H1 (cell line): Measurements from ENCODE around the gene SCGB1D4. TPM values are rescaled to one million over a fixed set of nuclear protein-coding genes. Genes with fewer than 3 reads are reported as not detected.
A peak's percentile ranks its signal among the peaks of the same experiment; 100 is the strongest.

Experiments used
- CTCF ChIA-PET: fragments of 300-600 bp; sonication (Branson Sonifier 250); formaldehyde crosslinking; loops from one replicate; lab custom pipeline; 2021; ENCODE audit not compliant: partially characterized antibody; lab: Charles Lee
- POLR2A ChIA-PET: fragments of 300-600 bp; sonication (Branson Sonifier 250); formaldehyde crosslinking; loops from one replicate; lab custom pipeline; 2021; ENCODE audit warnings: inconsistent platforms; ENCODE audit not compliant: partially characterized antibody; lab: Charles Lee
- DNase-seq, 2 experiments: peaks; one replicate each; pipeline versions ENCODE4 v3.0.0 to v3.0.0-alpha.2; 2010 to 2022; ENCODE audit warnings: low spot score in 2 of 2, low read depth in 1 of 2, mixed read lengths in 1 of 2
- FAIRE-seq: peaks from 2 replicates; lab custom pipeline; 2011; peaks lifted over from hg19 to GRCh38; lab: Jason Lieb, UNC
- H2AFZ ChIP-seq: 2 replicates; pipeline ENCODE4 v1.8.1; 2012; ENCODE audit warnings: low read length, inconsistent platforms
- H2AK5ac ChIP-seq: 2 replicates; pipeline ENCODE4 v1.6.1; 2013; ENCODE audit warnings: low read depth, low read length
- H2BK120ac ChIP-seq: replicated peaks from 2 replicates; pipeline ENCODE3; 2013; ENCODE audit warnings: low read depth, low read length, inconsistent platforms
- H2BK12ac ChIP-seq: 2 replicates; pipeline ENCODE4 v1.6.1; 2013; ENCODE audit warnings: low read depth, low read length
- H2BK15ac ChIP-seq: 2 replicates; pipeline ENCODE4 v1.6.1; 2013; ENCODE audit warnings: low read length
- H2BK20ac ChIP-seq: 2 replicates; pipeline ENCODE4 v1.6.1; 2013; ENCODE audit warnings: low read length
- H2BK5ac ChIP-seq: 2 replicates; pipeline ENCODE4 v1.6.1; 2013; ENCODE audit warnings: low read depth, low read length
- H3K14ac ChIP-seq: 2 replicates; pipeline ENCODE4 v1.6.1; 2013; ENCODE audit warnings: inconsistent platforms; ENCODE audit not compliant: insufficient read length
- H3K18ac ChIP-seq: 2 replicates; pipeline ENCODE4 v1.6.1; 2013; ENCODE audit warnings: low read length; ENCODE audit errors: extremely low read depth
- H3K23ac ChIP-seq: 2 replicates; pipeline ENCODE4 v1.6.1; 2013; ENCODE audit warnings: inconsistent platforms; ENCODE audit not compliant: insufficient read length
- H3K23me2 ChIP-seq: 2 replicates; pipeline ENCODE4 v1.6.1; 2013; ENCODE audit warnings: low read depth, low read length
- H3K27ac ChIP-seq: 2 replicates; pipeline ENCODE4 v1.6.1; 2011; ENCODE audit warnings: low read depth, low read length, inconsistent platforms
- H3K27me3 ChIP-seq, 4 experiments: replicated peaks in 1 of 4; 1 replicate in 1 of 4; 2 replicates in 3 of 4; pipeline versions ENCODE4 v1.6.1 to v1.8.1; 2011 to 2013; ENCODE audit warnings: low read length in 3 of 4, mild to moderate bottlenecking in 3 of 4, inconsistent platforms in 2 of 4, mixed read lengths in 2 of 4, moderate library complexity in 1 of 4; ENCODE audit not compliant: control insufficient read depth in 3 of 4, insufficient read depth in 3 of 4; ENCODE audit errors: extremely low read depth in 1 of 4
- H3K36me3 ChIP-seq, 4 experiments: 2 replicates each; pipeline versions ENCODE4 v1.6.1 to v1.8.1; 2011 to 2013; ENCODE audit warnings: mild to moderate bottlenecking in 4 of 4, low read length in 3 of 4, moderate library complexity in 2 of 4, control low read depth in 1 of 4, inconsistent platforms in 1 of 4; ENCODE audit not compliant: insufficient read depth in 4 of 4, control insufficient read depth in 2 of 4
- H3K4ac ChIP-seq: replicated peaks from 2 replicates; pipeline ENCODE3; 2013; ENCODE audit warnings: low read length, low read depth, mixed read lengths, inconsistent platforms; ENCODE audit not compliant: insufficient read length
- H3K4me1 ChIP-seq, 4 experiments: replicated peaks in 1 of 4; 1 replicate in 1 of 4; 2 replicates in 3 of 4; pipeline versions ENCODE4 v1.6.1 to v1.8.1; 2011 to 2013; ENCODE audit warnings: low read length in 3 of 4, inconsistent platforms in 2 of 4, mixed read lengths in 1 of 4; ENCODE audit not compliant: insufficient read depth in 4 of 4, control insufficient read depth in 3 of 4
- H3K4me2 ChIP-seq, 2 experiments: 2 replicates each; pipeline versions ENCODE4 v1.6.1 to v1.8.1; 2011 to 2013; ENCODE audit warnings: low read depth in 2 of 2, low read length in 2 of 2, control low read depth in 1 of 2, inconsistent platforms in 1 of 2, mild to moderate bottlenecking in 1 of 2; ENCODE audit not compliant: insufficient read depth in 1 of 2
- H3K4me3 ChIP-seq, 4 experiments: fragments of 200-600, 300-600 bp in 1 of 4; sonication (generic), shearing (Covaris generic), sonication (Bioruptor Twin) in 1 of 4; 2 replicates each; pipeline versions ENCODE4 v1.5.1 to v1.8.1; 2011 to 2016; ENCODE audit warnings: low read length in 4 of 4, low read depth in 3 of 4, control low read depth in 2 of 4, inconsistent platforms in 2 of 4, mild to moderate bottlenecking in 2 of 4, mixed read lengths in 1 of 4, moderate library complexity in 1 of 4; ENCODE audit not compliant: insufficient read depth in 2 of 4; ENCODE audit errors: extremely low read depth in 1 of 4
- H3K56ac ChIP-seq: replicated peaks from 2 replicates; pipeline ENCODE3; 2013; ENCODE audit warnings: low read depth, mild to moderate bottlenecking, mixed read lengths, low read length, inconsistent platforms; ENCODE audit not compliant: insufficient read length
- H3K79me1 ChIP-seq: 2 replicates; pipeline ENCODE4 v1.6.1; 2013; ENCODE audit warnings: low read depth, low read length, control low read depth
- H3K79me2 ChIP-seq, 2 experiments: 2 replicates each; pipeline versions ENCODE4 v1.6.1 to v1.8.1; 2012 to 2013; ENCODE audit warnings: low read length in 2 of 2, mild to moderate bottlenecking in 2 of 2, inconsistent platforms in 1 of 2; ENCODE audit not compliant: insufficient read depth in 2 of 2, control insufficient read depth in 1 of 2
- H3K9ac ChIP-seq, 4 experiments: replicated peaks in 1 of 4; 1 replicate in 1 of 4; 2 replicates in 3 of 4; pipeline versions ENCODE4 v1.6.1 to v1.8.1; 2011 to 2013; ENCODE audit warnings: low read depth in 3 of 4, low read length in 3 of 4, control low read depth in 2 of 4, mild to moderate bottlenecking in 2 of 4, moderate library complexity in 2 of 4, inconsistent platforms in 1 of 4; ENCODE audit errors: extremely low read depth in 1 of 4
- H3K9me3 ChIP-seq, 2 experiments: 2 replicates each; pipeline versions ENCODE4 v1.6.1 to v1.8.1; 2012 to 2013; ENCODE audit warnings: mild to moderate bottlenecking in 2 of 2, moderate library complexity in 2 of 2, control low read depth in 1 of 2, inconsistent platforms in 1 of 2, low read depth in 1 of 2, low read length in 1 of 2, mixed read lengths in 1 of 2; ENCODE audit not compliant: insufficient read depth in 2 of 2
- H4K20me1 ChIP-seq, 2 experiments: replicated peaks in 1 of 2; 2 replicates each; pipeline versions ENCODE3 to v1.8.1; 2011 to 2013; ENCODE audit warnings: inconsistent platforms in 2 of 2, low read length in 2 of 2, mild to moderate bottlenecking in 1 of 2; ENCODE audit not compliant: insufficient read depth in 2 of 2, control insufficient read depth in 1 of 2
- H4K5ac ChIP-seq: 2 replicates; pipeline ENCODE4 v1.6.1; 2013; ENCODE audit warnings: low read length, low read depth, mixed read lengths, inconsistent platforms; ENCODE audit not compliant: insufficient read length
- H4K8ac ChIP-seq: 2 replicates; pipeline ENCODE4 v1.8.0; 2013; ENCODE audit warnings: mild to moderate bottlenecking, moderate library complexity, low read length, inconsistent platforms; ENCODE audit not compliant: insufficient read depth; ENCODE audit errors: extremely low read depth
- H4K91ac ChIP-seq: replicated peaks from 2 replicates; pipeline ENCODE3; 2013; ENCODE audit warnings: low read length, mixed read lengths, inconsistent platforms; ENCODE audit not compliant: insufficient read length
- CBX8 ChIP-seq: fragments of 300-800, 300-1000 bp; sonication (generic); IDR thresholded peaks from 2 replicates; pipeline ENCODE4 v1.7.1; 2016; ENCODE audit warnings: low read depth, low read length, borderline replicate concordance
- CHD2 ChIP-seq: IDR thresholded peaks from 2 replicates; pipeline ENCODE4 v1.6.1; 2012; ENCODE audit warnings: low read length, improper control_type of control experiment
- GTF2F1 ChIP-seq: IDR thresholded peaks from 2 replicates; pipeline ENCODE4 v1.6.1; 2012; ENCODE audit warnings: low read depth, low read length, improper control_type of control experiment, borderline replicate concordance
- HDAC6 ChIP-seq: IDR thresholded peaks from one replicate; pipeline ENCODE4 v1.7.1; 2012; ENCODE audit warnings: low read depth, mild to moderate bottlenecking, inconsistent platforms, low read length, moderate library complexity
- JUN ChIP-seq: IDR thresholded peaks from 2 replicates; pipeline ENCODE4 v1.6.1; 2011; ENCODE audit warnings: low read depth, mild to moderate bottlenecking, improper control_type of control experiment, low read length
- JUND ChIP-seq: IDR thresholded peaks from 2 replicates; pipeline ENCODE4 v1.6.1; 2011; ENCODE audit warnings: mild to moderate bottlenecking, improper control_type of control experiment, low read length
- KDM5A ChIP-seq: fragments of 200-600 bp; IDR thresholded peaks from 2 replicates; pipeline ENCODE4 v1.7.1; 2012; ENCODE audit warnings: mild to moderate bottlenecking, low read length, inconsistent platforms, mixed read lengths
- MAFK ChIP-seq: IDR thresholded peaks from 2 replicates; pipeline ENCODE4 v1.6.1; 2012; ENCODE audit warnings: low read depth, mild to moderate bottlenecking, improper control_type of control experiment, low read length
- MAX ChIP-seq: IDR thresholded peaks from 2 replicates; pipeline ENCODE4 v1.6.1; 2012; ENCODE audit warnings: inconsistent platforms
- RFX5 ChIP-seq: IDR thresholded peaks from 2 replicates; pipeline ENCODE4 v1.6.1; 2011; ENCODE audit warnings: low read depth, low read length, improper control_type of control experiment, borderline replicate concordance
- RNF2 ChIP-seq: fragments of 200-900, 300-1000 bp; sonication (generic); IDR thresholded peaks from 2 replicates; pipeline ENCODE4 v1.7.1; 2016; ENCODE audit warnings: borderline replicate concordance, low read depth, mild to moderate bottlenecking, antibody characterized with exemption, low read length; ENCODE audit not compliant: poor library complexity, severe bottlenecking; ENCODE audit errors: missing control alignments
- SIX5 ChIP-seq: IDR thresholded peaks from 2 replicates; pipeline ENCODE4 v1.6.1; 2011; ENCODE audit warnings: mild to moderate bottlenecking, low read depth, low read length
- SP2 ChIP-seq: IDR thresholded peaks from 2 replicates; pipeline ENCODE4 v1.6.1; 2012; ENCODE audit warnings: mild to moderate bottlenecking, low read length, inconsistent platforms
- TBP ChIP-seq: IDR thresholded peaks from 2 replicates; pipeline ENCODE4 v1.6.1; 2011; ENCODE audit warnings: low read depth, low read length, improper control_type of control experiment
- YY1 ChIP-seq: IDR thresholded peaks from 2 replicates; pipeline ENCODE4 v1.6.1; 2011; ENCODE audit warnings: low read depth, mild to moderate bottlenecking, low read length
- WGBS, 2 experiments: shearing (Covaris generic) in 1 of 2; methylation state at CpG; one replicate each; pipeline versions ENCODE4 v1.1.6 to v1.1.7; 2013 to 2015; ENCODE audit warnings: low lambda C conversion rate in 2 of 2, mixed read lengths in 2 of 2, inconsistent platforms in 1 of 2, low coverage in 1 of 2, missing lambda C conversion rate in 1 of 2; ENCODE audit not compliant: insufficient replicate concordance in 2 of 2, insufficient coverage in 1 of 2, insufficient read length in 1 of 2; ENCODE audit errors: extremely low coverage in 1 of 2, missing lambda C conversion rate in 1 of 2; 5-methylcytosine and 5-hydroxymethylcytosine counted together
- polyA plus RNA-seq, 7 experiments: library from polyadenylated mRNA; depleted of rRNA in 3 of 7; stranded (reverse) in 5 of 7; unstranded in 2 of 7; fragments of >200 nt in 5 of 7; fragments of 200-250 nt in 2 of 7; gene quantifications; 1 replicate in 5 of 7; 2 replicates in 1 of 7; 4 replicates in 1 of 7; pipeline versions ENCODE4 v1.2.1 to v1.2.3, GENCODE V29; 2011 to 2013; ENCODE audit warnings: missing spikeins in 2 of 7, mixed read lengths in 2 of 7
- total RNA-seq: library from RNA; stranded (reverse); fragmentation: NEBNext Ultra II Directional; extraction: Animal tissue kit (Norgen Biotek cat#: 25700); gene quantifications from 2 replicates; pipeline ENCODE4 v1.2.1, GENCODE V29; 2021

SCGB1D4 gene
- total and polyA plus RNA-seq, 2 of the 8 experiments (the other 6 are each of a cell fraction or from before 2014, with no cell fraction given): not detected

- Histone ChIP-seq H3K27ac (no peak overlapping the region), H2BK5ac (no peak overlapping the region), H3K14ac (no peak overlapping the region), H3K56ac (no peak overlapping the region), H2AFZ (peak overlapping the region; percentile 79; the same call in 1 of the 2 replicates), H3K79me1 (no peaks in the 10 kb centered on the region), H4K8ac (no peak overlapping the region), H2BK15ac (no peak overlapping the region), H3K27me3 (no peaks in the 10 kb centered on the region), H3K9me3 (no peaks in the 10 kb centered on the region), H4K20me1 (no peaks in the 10 kb centered on the region), H3K23ac (no peak overlapping the region), H3K79me2 (no peaks in the 10 kb centered on the region), H4K5ac (no peak overlapping the region), H3K4me1 (peaks cover 0 to 2% (median 0%) of the 10 kb centered on the region in 4 experiments; a peak in 3 of 7 replicates), H3K4ac (no peak overlapping the region), H3K23me2 (no peaks in the 10 kb centered on the region), H2BK12ac (no peak overlapping the region), H3K4me2 (no peak overlapping the region), H2AK5ac (no peak overlapping the region), H3K4me3 (no peak overlapping the region), H3K18ac (no peak overlapping the region), H3K9ac (no peak overlapping the region), H3K36me3 (no peaks in the 10 kb centered on the region), H4K91ac (no peak overlapping the region), H2BK20ac (no peak overlapping the region), H2BK120ac (no peak overlapping the region)
- WGBS, 2 experiments: 83% methylated on average over 6 of the region's 6 CpGs; no CpG with 5 or more reads in 1 of the 2 experiments
- no peak for FAIRE-seq
- CTCF ChIA-PET: interaction anchor here (1.0 to 2.0 kb wide), 10 partner anchors 9 to 158 kb away, joined by 3 to 7 read pairs (median 4); partner anchors contain the start of gene SCGB1D2
- DNase-seq: no peak
- POLR2A ChIA-PET: interaction anchor here (0.6 to 2.0 kb wide), 2 partner anchors 9 to 263 kb away, joined by 3 to 6 read pairs; no protein-coding TSS in a partner anchor
- TF ChIP-seq YY1: no peak
- no peak for TF ChIP-seq MAFK
- TF ChIP-seq TBP: no peak
- TF ChIP-seq CBX8: no peak
- no peak for TF ChIP-seq JUND
- no peak for TF ChIP-seq CHD2
- TF ChIP-seq JUN: no peak
- TF ChIP-seq RNF2: no peak
- no peak for TF ChIP-seq HDAC6
- TF ChIP-seq MAX: no peak
- TF ChIP-seq RFX5: no peak
- no peak for TF ChIP-seq GTF2F1
- no peak for TF ChIP-seq SP2
- TF ChIP-seq SIX5: no peak
- no peak for TF ChIP-seq KDM5A
These were observed 7.4 kb upstream of the SCGB1D4 start for GRCh38 chr11:62306227-62306626.
